ENCODE measurements around the gene TGIF2. TPM values are rescaled to one million over a fixed set of nuclear protein-coding genes. Genes with fewer than 3 reads are reported as not detected.

The TGIF2 gene
- total and polyA plus RNA-seq, 2 of the 13 experiments (the other 11 are each of a cell fraction or from before 2014, with no cell fraction given): 41.3 to 53.9 TPM

GRCh38 chr20:36633285-36633772, 59.9 kb downstream of the TGIF2 start (continued):
- TF ChIP-seq RERE (CRISPR knock-in tag; IDR thresholded peaks at IDR 0.05; ENCODE audit: low read depth): no peak
- no peak for TF ChIP-seq CHCHD3 (CRISPR knock-in tag; IDR thresholded peaks at IDR 0.05)
- TF ChIP-seq ATF2 (CRISPR knock-in tag; IDR thresholded peaks at IDR 0.05): no peak
- peak; percentile 11; the same call in 1 of the 2 replicates for TF ChIP-seq CHD4 (IDR thresholded peaks at IDR 0.05; ENCODE audit: borderline replicate concordance, low read length)
- no peak for TF ChIP-seq ZNF292 (CRISPR knock-in tag; IDR thresholded peaks at IDR 0.05; ENCODE audit: borderline replicate concordance, low read depth)
- no peak for TF ChIP-seq CSRNP2 (CRISPR knock-in tag; conservative IDR thresholded peaks at IDR 0.05; ENCODE audit: low read depth)
- TF ChIP-seq RFX1 (IDR thresholded peaks at IDR 0.05): no peak
- no peak for TF ChIP-seq MLX (CRISPR knock-in tag; IDR thresholded peaks at IDR 0.05)
- TF ChIP-seq ZNF644 (CRISPR knock-in tag; IDR thresholded peaks at IDR 0.05; ENCODE audit: low read depth): no peak
- no peak for TF ChIP-seq ZNF691 (CRISPR knock-in tag; IDR thresholded peaks at IDR 0.05; ENCODE audit: borderline replicate concordance, low read depth)
- no peak for TF ChIP-seq ZNF510 (CRISPR knock-in tag; IDR thresholded peaks at IDR 0.05; ENCODE audit: low read depth)
- no peak for TF ChIP-seq MAF1 (CRISPR knock-in tag; IDR thresholded peaks at IDR 0.05; ENCODE audit: borderline replicate concordance)
- no peak for TF ChIP-seq TRIM22 (IDR thresholded peaks at IDR 0.05)
- TF ChIP-seq ZNF367 (CRISPR knock-in tag; IDR thresholded peaks at IDR 0.05; ENCODE audit: borderline replicate concordance): no peak
- no peak for TF ChIP-seq BATF2 (CRISPR knock-in tag; IDR thresholded peaks at IDR 0.05)
- TF ChIP-seq ZBTB3 (CRISPR knock-in tag; IDR thresholded peaks at IDR 0.05; ENCODE audit: borderline replicate concordance, low read depth): no peak
- no peak for TF ChIP-seq NR2C2 (CRISPR knock-in tag; IDR thresholded peaks at IDR 0.05; ENCODE audit: borderline replicate concordance)
- no peak; the same call in 1 of the 2 replicates for TF ChIP-seq ELF3 (CRISPR knock-in tag; IDR thresholded peaks at IDR 0.05)
